HG03045 (cell line): ENCODE data around the gene ZNF526.
A peak's percentile ranks its signal among the peaks of the same experiment; 100 is the strongest.

Experiments used
- ATAC-seq: cut with Tn5 transposase; IDR thresholded peaks from one replicate; pipeline ENCODE4 v1.9.1; 2021; ENCODE audit warnings: mild to moderate bottlenecking, moderate library complexity; ENCODE audit not compliant: unreplicated experiment

ZNF526 gene

DNA sequence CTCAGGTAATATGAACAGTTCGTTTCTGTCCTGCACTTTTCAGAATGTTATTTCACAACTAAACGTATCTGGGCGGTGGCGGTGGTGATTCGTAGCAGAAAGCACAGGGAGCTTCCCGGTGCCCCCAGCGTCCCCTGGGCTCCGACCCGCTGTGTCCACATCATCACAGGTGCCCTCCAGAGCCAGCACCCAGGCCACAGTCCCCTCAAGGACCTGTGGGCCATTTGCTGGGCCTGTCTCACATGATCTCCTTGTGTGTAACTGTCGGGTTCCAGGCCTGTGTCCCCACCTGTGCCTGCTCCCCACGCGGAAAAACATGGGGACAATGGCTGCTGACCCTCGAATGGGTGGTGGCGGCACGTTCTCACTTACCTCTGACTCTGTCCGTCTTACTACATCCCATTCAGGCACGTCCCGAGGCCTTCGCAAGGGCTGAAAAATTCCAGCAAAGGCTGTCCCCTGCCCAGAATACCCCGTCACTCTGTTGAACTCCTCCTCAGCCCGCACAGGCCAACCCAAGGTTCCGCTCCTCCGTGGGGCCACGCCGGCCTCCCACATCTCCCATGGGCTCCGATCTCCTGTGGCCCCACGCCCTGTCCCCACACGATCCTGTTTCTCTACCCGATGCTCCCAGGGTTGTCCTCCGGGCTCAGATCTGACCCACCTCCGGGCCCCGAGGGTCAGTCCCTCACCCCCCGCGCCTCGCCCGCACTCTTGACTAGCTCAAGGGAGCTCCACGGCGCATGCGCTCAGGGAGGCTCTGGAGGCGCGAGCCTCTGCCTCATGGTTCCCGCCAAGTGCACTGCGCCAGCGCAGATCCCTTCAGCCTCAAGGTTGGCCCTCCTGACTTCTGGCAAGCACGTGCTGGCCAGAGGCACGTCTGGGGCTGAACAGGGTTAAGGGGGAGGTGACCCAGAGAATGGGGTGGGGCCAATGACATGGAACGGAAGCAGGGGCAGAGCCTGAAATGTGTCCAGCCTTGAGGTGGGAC is 23.8 kb upstream of the ZNF526 start:
- ATAC-seq, result no peak

DNA sequence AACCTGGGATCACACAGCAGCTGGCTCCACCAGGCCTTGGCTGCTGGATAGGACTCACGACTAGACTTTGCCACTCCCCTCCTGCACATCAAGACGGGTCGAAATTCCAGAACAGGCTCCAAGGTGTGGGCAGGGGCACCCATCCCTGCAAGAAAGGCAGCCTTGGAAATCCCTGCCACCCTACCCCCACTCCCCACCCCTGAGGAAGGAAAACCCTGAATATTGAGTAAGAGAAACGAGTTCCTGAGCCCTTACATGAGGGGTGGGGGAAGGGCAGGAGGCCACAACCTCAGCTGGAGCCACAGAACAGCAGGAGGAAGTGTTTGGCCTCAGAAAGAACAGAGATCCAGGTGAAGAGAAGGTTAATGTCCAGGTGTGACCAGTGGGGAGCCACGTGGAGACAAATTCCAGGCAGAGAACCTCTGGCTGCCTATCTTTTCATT is 22.7 kb upstream of the ZNF526 start:
- no peak for ATAC-seq

DNA sequence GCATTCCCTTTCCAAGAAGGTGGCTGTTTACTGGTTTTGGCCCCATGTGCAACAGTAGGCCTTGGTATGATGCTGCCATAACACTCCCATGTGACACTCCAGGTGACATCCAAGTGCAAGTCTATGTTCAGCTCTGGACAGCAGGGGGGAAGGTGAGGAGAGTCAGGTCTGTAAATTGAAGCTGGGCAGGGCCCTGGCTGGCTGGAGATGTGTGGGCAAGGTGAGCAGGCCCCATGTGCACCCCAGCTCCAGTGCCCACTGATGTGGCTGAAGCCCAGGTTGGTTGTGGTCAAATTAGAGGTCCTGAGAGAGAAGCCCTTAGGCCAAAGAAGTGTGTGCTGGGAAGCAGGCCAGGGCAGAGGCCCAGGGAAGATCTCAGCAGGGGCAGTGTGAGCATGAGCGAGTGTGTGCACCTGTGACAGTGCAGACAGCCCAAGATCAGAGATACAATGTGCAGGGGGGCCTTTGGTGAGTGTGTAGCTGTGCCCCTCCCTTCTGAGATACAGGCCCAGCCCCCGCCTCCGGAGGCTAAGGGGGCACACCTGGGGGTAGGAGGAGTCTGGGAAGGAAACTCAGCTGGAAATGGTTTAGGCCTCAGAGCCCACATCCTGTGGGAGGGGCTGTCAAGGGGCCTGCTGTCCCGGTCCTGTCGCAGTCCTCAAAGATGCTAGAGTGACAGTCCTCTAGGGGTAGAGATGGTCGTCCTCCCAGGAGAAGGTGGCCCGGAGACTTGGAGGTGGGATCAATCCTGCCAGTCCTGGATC is 21.3 kb upstream of the ZNF526 start:
- peak; percentile 27 for ATAC-seq

DNA sequence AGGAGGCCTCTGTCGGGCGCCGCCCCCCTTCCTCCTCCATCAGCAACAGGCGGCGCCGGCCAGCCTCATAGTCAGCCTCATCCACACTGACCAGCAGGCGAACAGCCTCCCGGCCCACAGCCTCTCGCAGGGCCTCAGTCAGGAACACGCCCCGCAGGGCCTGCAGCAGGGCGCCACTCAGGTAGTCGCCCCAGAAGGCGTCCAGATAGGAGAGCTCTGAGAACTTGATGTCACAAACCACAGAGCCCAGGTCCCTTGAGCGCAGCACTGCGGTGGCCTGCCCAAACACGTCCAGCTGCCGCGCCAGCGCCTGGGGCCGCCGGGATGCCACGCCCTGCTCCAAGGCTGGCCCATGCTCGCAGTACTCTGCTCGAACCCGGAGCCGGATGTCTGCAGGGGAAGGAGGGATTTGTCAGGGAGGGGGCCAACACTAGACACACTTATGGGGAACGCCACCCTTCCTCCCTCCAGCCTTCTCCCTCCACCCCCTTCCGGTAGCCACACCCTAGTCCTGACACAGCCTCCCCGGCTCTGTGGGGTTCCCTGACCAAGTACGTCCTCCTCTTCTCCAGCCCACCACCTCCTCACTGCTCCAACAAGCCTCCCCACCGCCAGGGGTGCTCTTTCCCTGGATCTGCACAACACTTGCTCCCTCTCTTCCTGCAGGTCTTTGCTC is 20.5 kb upstream of the ZNF526 start:
- peak; percentile 45 for ATAC-seq

DNA sequence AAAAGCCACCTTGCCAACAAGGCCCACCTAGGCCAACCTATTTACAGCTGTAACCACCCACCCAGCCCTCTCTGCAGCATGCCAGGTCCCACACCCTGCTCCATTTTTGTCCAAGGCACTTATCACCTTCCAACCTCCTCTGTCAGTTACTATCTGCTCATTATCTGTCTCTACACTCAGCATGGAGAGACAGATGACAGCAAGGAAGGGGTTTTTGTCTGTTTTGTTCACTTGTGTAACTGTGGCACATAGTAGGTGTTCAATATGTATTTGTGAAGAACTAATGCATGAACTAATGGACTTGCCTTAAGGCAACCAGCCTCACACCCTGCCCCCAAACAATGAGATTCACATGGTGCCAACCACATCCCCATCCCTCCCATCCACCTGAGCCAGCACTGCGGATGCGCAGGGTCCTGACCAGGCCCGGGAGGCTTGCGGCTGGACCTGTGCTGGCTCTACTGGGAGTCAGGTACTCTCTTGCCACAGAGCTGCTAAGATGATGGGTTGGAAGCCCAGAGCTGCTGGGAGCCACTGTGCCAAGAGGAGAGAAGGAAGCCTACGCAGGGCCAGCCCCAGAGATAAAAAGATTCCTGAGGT is 19.9 kb upstream of the ZNF526 start:
- no peak for ATAC-seq

DNA sequence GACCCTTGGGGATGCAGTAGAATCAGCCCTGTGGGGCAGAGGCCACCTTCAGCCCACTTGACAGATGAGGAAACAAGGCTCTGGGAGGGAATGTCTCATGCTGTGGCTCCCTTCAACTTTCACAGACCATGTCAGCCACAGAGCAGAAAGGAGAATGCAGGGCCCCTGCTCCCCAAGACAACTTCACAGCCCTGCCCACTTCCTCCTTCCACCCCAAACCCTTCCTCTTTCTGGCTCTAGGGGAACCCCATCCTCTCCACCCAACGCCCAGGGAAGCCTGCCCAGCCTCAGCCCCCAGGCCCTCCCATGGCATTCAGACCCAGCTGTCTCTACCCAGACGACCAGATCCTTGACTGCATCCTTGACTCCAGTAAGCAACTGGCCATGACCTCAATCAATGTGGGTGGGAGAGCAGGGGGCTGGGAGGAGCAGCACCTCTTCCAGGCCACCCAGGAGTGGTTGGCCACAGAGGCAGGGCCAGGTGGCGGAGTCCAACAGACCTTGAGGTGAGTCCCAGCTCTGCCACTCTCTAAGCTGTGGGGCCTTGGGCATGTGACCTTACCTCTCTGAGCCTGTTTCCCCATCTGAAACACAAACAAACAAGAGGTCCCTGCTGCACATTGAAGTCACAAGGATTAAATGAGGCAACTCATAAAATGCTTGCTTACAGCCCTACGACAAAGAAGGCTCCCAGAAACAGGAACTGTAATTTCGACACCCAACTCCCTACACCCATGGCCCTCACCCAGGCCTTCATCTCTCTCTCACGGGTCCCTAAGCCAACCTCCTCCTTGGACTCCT is 18.4 kb upstream of the ZNF526 start:
- no peak for ATAC-seq

DNA sequence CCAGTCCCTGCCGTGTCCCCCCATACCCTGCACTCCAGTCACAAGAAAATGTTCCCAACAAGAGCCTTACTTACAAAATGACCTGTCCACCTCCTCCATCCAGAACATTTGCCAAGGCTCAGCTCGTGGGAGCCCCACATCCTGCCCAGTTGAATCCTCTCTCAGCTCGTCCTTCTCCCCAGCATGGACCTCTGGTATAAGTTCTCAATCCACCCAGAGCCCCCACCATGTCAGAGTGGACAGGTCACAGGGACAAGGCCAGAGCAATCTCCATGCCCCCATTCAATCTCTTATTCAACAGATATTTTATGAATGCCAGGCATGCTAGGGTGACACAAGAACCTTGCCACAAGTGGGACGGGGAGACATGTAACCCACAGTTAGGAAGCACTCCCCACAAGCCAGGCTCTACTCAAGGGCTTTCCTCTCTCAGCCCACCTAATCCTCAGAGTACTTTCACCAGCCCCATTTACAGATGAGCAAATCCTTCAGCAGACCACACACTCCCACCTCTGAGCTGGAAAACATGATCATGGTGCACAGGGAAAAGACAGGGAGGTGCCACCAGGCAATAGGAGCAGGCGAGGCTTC is 17.7 kb upstream of the ZNF526 start:
- no peak for ATAC-seq

DNA sequence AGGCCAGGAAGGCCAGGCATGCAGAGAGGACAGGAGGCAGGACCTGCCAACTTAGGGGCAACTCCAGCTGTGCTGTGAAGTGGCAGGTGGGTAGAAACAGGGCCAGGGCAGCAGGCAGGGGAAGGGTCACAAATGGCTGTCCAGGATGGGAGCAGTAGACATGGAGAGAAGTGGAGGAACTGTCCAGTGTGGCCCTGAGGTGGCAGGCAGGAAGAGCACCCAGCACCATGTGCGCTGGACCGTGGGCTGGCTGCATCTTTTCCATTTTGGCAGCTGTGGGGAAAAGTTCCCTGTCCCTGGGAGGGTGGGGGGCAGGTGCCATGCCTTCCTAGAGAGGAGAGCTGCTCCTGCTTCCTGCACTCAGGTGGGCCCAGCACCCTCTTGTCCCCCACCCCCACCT is 16.4 kb upstream of the ZNF526 start:
- no peak for ATAC-seq

DNA sequence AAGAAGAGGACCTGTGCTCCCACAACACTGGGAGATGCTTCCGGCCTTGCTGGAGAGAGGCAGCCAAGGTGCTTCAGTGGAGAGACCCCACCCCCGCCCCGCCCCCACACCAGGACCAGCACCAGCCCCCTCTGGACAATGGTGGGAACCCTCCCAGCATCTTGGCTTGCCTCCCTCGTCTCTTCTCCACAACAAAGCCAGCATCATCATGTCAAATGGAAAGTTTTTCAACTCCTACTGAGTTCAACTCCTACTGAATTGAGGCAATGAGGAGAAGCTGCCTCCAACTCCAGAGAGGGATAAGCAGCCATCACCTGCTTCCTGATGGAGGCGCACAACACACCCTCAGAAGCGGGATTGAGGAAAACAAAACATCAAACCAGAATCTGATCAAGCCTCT is 15.4 kb upstream of the ZNF526 start:
- no peak for ATAC-seq

DNA sequence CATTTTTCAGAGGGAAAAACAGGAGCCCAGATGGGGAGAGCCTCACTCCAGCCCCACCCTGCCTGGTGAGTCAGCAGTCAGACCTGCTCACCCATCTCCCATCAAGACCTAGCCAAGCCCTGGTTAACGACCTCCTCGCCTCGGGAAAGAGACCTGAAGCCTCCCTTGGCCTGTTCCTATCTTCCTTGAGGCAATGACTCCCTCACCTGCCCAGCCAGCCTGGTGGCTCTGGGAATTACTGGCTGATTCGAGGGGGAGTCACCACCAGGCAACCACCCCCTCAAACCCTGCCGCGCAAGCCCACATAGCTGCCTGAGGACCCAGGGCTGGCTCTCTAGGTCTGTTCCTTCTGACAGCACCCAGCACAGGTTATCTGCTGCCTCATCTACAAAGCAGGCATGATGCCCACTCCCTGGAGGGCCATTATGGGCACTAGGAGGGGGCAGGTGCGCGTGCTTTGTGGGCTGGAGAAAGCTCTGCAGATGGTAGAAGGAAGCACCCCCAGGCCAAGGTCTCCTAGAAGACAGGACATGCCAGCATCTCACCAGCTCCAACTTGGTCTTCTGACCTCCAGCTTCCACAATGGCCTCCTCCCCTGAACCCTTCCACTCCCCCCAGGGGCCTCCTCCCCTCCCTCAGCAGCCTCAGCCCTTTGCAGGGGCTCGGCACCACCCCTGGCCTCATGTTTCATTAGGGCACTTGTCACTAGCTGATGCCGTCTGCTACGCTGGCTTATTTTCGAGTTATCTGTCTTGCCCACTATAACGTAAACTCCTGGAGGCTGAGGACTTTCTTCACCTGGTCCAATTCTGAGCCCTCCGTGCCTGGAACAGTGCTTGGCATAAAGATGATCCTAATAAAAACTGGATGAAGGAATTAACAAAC is 13.0 kb upstream of the ZNF526 start:
- no peak for ATAC-seq

DNA sequence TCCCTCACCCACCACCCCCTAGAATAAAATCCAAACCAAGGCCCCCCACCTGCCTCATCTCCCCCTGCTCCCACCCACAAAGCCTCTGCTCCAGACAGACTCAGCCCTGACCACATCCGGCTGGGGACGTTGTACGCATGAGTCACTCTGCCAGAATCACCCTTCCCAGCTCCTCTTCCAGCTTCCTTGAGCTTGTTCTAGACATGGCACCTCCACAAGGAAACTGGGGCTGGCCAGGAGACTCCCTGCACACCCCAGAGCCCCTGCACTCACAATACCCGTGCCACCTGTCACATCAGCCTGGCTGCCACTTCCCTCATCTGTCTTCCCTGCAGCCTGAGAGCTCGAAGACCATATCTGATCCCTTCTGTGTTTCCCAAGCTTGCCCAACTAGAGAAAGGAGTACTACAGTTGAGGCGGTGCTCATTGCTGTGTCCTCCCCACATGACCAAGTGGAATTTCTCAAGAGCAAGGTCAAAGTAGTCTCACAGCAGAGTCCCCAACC is 12.3 kb upstream of the ZNF526 start:
- no peak for ATAC-seq

DNA sequence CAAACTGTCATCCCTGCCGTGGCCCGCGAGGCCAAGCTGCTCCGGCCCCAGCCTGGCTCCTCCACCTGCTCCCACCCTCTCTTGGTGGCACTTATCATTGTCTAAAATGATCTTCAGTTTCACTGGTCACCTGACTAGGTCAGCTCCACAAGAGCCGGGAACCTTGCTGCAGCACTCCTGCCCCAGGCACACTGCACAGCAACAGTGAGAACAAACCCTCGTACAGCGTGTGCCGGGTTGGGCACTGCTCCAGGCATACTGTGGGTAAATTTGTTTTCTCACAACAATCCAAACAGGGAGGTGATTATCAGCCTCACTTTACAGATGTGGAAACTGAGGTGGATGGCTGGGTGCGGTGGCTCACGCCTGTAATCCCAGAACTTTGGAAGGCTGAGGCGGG is 11.5 kb upstream of the ZNF526 start:
- ATAC-seq, result no peak

DNA sequence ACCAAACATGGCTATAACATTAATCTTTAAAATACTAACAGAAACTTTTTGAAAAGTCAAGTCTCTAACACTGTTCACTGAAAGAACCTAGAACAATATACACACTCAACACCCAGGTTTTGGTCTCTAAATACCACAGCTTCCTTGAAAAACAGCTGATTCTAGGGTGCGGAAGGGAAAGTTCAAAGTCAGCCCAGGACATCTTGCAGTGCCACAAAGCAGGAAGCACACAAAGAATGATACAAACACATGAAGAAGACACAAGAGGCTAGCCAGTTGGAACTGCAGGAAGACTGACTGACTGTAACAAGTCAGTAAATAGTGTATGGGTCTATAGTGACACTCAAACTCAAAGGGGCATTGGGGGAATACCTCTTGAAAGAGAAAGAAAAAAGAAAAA is 7.2 kb upstream of the ZNF526 start:
- no peak for ATAC-seq

DNA sequence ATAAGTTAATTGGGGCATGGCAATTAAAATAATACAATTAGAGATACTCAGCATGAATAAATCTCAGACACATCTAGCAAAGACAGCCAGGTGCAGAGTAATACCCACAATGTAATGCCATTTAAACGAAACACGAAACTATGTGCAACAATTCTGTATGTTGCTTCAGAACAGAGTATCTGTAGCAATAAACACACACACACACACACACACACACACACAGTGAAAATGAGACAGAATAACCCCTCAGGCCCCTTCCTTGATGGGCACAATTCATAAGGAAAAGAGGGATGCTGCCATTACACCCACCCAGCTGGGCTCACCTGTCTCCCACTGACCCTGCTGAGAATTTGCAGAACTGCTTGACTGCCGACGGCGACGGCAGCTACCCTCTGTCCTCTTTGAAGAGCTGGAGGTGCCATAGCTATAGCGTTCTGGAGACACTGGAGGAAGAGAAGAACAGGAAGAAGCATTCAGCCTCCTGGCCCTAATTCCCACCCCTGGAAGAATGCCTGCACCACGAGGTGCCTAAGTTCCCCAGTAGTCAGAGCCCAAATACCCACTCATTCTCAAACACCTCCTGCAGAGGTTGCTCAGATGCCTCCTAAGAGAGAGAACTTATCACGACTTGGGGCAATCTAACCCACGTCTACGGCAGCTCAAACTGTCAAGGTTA is 5.2 kb upstream of the ZNF526 start:
- no peak for ATAC-seq

DNA sequence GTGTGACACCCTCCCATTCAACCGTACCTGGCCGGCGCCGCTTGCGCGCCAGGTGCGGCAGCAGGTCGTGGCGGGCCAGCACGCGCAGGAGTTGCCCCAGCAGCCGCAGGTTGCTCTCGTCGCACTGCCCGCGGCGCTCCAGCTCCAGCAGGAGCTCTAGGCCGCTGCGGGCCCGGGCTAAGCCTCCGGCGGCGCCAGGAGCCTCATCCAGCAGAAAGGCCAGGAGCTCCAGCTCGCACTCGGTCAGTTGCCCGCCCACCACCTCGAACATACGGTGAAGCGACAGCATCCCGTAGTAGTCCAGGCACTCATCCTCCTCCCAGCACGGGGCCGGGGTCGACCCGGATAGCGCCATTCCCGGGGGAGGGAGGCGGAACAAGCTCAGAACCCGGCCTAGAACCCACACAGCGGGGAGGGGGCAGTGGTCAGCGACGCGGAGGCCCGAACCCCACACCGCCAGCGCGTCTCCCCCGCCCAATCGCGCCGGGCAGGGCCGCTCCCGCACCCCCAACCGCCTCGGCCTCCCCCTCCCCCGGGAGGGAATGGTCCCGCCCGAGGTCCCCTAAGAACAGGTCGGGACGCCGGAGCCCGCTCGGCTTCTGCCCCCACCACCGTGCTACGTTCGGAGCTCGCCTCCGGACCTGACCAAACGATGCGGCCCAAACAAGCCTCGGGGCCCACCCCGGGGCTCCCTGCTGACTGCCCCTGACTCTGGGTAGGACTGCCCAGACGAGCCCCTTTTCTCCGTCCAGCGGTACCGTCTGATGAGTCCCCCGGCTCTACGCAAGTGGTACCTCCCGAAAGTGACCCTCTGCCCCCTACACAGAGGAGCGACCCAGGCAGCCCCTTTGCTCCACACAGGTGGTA is 3.2 kb upstream of the ZNF526 start:
- peak; percentile 21 for ATAC-seq

DNA sequence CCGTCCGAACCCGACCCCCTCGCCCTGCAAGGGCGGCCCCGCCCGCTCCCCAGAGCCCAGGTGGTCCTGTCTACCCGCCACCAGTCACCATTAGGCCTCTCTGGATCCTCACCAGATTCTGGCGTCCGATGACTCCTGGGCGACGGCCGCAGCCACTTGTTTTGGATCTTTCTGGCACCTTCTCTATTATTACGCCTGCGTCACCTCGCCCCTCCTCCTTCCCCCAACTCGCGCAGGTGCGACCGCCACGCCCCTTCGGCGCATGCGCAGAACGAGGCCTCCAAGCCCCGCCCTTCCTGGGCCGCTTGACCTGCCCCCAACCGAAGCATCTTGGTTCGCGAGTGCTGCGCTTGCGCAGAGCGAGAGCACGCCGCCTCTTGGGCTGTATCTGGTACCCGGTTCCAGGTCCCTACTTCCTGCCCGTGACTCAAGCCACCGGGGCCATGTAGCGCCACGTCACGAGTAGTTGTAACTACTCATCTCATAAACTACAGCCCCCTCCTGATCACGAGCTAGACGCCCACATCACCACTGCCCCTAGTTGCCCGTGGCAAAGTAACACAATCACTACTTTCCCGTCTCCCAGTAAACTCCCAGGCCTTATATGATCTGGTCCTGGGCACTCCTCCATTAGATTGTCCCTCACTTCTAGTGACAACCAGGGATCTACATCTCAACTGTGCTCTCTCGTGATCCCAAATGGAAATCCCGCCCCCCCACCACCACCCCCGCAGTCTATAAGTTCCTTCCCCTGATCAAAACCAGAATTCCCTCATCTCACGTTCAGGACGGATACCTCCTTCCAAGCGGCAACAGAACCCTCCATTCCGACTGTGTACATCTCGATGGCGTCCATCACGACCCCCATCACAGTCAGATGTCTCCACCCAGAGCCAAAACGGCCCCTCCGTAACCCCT is 2.3 kb upstream of the ZNF526 start, which contains the start of gene DEDD2:
Gene DEDD2, minus strand, starts transcription at position 158 of the 918 bp plus-strand sequence. CDS start 670 bp downstream, outside the sequence.
- peak; percentile 74 for ATAC-seq
